OCI-M2 (cell line): Measurements from ENCODE around the gene GPR158.

ENCODE experiments used
- DNase-seq: peaks from one replicate; lab custom pipeline; 2025; ENCODE audit not compliant: unreplicated experiment; lab: John Stamatoyannopoulos, UW

The GPR158 gene

DNA sequence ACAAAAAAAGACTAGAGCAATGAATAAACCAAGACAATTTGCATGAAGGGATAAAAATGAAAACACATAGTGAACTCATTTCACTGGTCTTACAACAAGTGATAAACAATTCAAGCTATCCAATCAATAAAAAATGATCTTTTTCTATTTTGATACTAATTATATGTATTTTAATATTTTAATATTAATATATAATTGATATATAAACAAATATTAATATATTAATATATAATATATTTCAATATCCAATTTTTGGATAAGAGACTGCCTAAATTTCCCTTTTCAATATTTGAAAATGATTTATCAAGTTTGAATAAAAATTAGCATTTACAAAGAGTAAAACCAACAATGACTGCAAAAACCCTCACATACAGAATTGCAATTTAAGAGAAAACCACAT, 317.9 kb downstream of the GPR158 start:
- DNase-seq: no peak

DNA sequence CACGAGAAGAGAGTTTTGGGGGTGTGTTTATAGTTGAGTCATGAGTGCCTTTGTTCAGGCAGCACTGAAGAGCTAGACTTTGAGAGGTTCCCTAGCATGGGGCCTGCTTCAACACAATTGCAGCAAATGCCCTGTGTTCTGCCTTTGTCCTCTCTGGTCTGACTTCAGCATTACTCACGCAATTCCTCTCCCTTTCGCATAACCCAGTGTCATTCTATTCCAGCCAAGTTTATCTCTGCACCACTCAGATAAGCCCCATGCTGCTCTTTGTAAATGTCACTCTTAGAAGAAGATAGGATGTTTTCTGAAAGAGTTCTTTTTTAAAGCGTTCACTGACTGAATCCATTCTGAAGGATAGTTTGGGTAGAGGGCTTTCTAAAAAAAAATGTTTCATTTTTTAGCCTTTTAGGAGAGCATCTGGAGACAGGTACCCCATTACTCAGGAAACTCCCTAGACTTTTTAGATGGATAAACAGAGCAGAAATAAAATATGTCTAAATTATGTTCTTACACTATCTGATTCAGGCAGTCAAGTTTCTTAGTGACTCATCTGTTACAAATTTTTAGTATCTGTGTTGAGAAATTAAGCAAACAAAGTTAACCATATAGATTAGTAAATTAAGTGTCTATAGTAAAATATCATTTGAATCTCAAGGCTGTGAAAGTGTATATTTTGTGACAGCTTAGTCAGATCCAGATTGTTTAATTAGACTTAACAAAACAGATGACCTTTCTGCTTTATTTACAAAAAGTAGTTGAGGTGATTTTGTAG, 318.5 kb downstream of the GPR158 start:
- DNase-seq: peak; percentile 24

DNA sequence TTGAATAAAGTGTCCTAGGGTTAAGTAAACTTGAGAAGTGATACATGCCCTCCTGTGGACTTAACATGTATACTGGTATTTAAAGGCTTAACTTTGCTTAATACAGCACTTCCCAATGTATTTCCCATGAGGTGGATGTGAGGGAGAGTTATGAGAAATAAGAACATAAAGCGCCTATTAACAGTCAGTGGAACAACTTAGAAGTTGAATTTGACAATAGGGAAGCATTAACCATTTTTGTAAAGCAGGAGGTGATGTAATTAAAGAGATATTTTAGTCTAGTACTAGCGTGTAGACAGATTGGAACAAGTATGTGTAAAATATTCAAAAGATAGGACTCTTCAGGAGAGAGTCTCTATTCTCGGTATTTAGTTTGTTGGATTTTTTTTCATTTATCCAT, 322.4 kb downstream of the GPR158 start:
- DNase-seq: no peak

DNA sequence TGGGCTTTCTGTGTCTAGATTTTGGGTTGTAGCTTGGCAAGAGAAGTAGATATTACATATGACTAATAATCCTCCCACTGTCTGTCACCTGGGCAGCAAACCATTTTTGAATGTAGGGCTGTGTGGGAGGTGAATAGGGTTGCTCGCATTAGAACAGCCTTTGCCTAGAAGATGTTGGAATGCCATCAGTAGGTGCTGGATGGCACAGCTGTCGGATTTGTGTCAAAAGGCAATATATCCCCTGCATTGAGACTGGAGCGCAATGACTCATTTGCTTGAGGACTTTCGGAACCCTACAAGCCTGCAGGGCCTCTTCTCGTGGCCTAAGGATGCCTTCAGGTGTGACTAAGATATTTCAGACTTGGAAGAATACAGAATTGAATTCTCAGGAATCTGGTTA, 323.8 kb downstream of the GPR158 start:
- DNase-seq: no peak

DNA sequence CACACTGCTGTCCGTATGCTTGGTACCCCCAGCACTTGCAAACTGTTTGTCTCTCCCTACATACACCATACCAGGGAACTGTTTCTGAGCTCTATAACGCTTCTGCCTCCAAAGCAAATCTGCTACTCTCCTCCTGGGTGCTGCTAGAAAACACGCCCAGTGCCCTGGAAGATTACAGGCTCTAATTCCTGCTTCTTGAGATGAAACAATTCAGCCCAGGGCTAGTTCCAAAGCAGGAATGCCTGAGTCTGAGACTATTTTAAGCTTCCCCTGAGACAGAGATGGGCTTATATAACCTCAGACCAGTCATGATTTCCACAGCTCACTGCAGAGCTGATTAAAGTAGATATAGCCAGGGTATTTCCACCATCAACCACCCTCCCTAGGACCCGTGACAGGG, 327.1 kb downstream of the GPR158 start:
- no peak for DNase-seq

DNA sequence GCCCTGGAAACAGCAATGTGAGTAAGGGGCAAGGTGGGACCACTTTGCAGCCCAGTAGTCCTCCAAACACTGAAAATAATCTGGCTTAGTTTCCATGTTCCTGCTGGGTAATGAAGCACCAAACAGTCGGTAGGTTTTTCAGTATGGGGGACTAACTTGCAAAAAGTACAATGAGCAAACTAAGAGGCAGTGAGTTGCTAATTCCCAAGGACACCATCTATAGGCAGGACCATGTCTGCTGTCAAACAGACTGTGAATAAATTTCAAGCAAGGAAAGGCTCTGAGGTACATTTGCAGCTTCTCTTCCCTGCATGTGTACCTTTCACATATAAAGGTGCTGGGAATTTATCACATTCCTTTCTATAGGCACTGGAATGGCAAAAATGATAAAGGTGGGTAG, 327.7 kb downstream of the GPR158 start:
- no peak for DNase-seq

DNA sequence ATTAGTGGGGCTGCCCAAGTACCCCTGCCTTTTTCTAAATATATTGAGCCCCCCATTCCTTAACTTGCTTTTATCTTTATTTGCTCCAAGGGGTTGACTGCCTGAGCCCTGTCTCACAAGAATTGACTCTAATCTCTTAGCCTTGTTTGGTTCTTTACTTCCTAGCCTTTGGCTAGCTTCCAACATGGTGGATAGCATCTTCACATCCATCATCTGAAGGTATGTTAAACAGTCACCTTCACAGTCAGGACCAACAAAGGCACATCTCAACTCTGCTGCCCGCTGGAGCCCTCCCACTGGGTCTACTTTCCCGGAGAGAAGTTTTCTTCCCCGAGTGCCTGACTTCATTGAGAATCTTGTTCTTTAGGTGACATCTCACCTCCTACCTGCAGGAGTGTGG, 329.5 kb downstream of the GPR158 start:
- no peak for DNase-seq

DNA sequence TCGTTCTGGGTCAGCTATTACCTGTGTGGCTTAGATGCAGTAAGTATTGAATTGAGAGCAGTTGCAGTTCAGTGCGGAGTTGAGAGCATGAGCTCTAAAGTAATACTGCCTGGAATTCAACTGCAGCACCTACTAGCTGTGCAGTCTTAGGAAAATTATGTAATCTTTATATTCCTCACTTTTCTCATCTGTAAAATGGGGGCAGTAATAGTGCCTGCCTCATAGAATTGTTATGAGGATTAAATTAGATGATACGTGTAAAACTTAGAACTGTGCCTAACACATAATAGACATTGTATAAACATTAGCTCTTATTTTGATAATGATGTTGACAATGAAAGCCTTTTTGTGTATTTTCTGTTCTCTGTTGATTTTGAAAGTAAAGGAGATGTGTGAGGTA, 330.0 kb downstream of the GPR158 start:
- DNase-seq: no peak

DNA sequence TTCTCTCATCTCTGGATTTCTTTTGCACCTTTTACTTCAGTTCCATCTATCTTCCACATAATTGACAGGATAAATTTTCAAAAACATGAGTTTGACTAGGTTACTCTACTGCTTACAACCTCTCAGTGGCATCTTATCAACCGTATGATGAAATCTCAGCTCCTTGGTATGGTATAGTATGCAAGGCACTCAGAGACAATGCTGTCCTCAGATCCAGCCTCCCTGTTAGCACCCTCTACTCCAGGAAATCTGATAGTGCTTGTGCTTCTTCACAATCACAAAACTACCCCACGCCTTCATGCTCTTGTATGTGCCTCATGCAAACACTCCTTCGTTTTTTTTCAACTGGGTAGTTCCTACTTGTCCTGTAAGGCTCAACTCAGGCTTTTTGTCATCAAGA, 330.7 kb downstream of the GPR158 start:
- DNase-seq: no peak

DNA sequence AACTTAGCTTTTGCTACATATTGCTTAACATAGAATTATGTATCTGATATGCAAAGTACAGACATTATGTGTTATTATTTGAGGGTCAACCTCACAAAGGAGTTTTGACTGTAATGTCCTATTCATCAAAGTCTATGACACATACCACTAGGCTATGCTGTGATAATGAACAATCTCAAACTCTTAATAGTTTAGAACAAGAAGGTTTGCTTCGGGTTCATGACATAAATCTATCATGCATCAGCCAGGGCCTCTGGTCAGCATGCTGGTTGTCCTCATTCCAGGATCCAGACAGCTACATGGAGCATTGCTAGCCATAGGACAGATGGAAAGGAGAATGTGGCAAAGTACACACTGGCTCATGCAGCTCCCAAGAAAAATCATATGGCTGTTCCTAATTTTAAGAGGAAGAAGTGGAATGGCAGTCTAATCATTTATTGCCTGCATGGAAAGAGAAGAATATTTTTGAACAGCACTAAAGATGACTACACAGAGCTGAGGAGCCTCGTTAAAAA, 332.1 kb downstream of the GPR158 start:
- no peak for DNase-seq

DNA sequence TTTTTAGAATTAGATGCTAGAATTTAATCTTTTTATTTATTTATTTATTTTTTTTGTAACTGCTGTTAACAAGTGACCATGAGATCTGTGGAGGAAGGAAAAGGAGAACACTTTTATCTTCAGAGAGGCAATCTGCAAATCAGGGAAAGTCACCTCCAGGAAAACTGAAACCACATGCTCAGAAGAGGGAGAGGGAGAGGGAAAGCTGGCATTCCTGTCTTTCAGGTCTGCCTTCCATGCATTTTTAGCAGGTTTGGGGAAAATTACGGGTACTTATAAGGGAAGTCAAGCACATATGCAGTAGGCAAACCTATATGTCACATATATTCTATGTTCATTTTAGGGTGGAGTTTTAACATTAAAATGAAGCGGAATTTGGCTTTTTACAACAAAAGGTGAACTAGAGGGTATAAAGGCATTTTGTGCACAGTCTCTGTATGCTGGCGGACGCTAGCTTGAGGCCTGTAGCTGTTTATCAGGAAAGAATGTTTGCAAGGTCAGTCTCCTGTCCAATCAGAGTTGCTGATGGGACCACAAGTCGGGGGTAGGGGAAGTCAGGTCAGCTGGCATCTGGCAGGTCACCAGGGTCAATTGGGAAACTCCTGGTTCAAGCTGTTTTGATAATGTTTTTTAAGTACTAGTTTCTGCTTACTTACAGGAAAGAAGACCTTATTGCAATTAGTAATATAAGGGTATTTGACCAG, 333.5 kb downstream of the GPR158 start:
- no peak for DNase-seq

DNA sequence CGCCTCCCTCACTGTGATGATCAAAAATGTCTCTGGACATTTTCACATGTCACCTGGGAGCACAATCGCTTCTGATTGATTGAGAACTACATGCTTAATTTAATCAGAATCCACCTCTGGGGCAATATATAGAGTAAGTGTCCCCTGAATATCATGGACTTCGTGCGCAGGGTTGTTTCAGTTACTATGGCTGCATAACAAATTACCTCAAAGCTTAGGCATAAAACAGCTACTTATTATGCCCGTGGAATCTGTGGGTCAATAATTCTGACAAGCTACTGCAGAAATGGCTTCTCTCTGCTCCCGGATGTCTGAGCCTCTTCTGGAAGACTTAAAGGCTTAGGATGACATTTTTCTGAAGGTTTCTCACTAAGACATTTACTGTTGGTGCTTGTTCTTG, 334.4 kb downstream of the GPR158 start:
- DNase-seq: no peak

DNA sequence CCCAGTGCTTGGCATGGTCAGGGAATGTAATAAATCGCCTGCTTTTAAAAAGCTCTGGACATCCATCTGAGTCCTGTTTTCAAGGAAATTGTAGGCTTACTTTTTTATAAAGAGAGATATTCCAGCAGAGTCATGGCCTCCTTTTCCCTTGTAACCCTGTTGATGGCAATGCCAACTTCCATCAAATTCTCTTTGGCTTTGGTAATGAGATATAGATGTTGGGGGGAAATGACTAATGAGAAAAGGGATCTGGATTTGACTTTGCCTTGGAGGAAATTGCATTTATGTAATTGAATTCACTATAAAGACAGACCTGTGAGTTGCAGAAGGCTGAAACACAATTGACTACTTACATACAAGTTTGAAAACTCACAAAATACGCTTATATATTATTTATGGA, 347.5 kb downstream of the GPR158 start:
- no peak for DNase-seq

DNA sequence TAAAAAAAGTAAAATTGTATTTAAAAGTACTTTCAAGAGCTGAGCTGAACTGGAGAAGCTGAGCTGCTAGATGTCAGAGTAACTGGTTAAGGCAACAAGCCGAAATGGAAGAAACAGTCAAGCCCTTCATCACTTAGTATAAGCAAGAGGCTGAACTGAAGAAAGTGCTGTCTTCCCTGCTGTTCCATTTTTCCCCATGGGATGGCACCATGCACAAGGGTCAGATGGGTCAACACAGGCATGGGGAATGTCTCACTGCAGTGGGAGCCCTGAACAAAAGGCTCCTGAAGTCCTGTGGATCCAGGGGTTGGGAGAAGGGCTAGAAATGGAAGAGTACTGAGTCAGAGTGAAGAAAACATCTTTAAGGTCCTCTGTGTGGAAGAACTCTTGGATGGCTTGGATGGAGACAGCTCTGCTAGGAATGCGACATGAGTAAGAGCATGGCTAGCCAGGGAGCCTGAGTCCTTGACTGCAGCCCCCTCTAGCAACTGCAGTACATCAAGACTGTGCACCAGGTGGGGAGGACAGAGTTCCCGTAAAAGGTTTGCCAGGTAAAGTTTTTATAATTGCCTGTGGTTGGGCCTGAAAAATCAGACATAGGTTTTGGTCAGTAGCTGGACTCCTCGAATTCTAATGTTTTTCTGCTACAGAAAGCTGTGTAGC, 348.3 kb downstream of the GPR158 start:
- DNase-seq: no peak

DNA sequence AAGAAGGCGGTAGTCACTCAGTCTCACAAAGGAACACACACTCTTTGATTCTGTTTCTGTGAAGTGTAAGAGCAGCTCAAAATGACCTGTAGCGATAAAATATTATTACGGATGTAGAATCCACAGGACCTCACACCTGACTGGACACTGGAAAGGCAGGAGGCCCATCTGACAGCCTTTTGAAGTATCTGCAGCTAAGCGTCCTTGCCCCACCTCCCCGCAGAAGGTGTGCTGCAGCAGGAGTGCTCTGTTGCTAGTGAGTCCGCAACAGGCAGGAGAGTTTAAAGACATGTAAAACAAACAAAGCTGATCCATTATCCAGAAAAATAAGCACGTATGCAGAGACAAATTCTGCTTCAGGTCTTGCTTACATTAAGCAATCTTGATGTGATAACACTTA, 355.5 kb downstream of the GPR158 start:
- no peak for DNase-seq

DNA sequence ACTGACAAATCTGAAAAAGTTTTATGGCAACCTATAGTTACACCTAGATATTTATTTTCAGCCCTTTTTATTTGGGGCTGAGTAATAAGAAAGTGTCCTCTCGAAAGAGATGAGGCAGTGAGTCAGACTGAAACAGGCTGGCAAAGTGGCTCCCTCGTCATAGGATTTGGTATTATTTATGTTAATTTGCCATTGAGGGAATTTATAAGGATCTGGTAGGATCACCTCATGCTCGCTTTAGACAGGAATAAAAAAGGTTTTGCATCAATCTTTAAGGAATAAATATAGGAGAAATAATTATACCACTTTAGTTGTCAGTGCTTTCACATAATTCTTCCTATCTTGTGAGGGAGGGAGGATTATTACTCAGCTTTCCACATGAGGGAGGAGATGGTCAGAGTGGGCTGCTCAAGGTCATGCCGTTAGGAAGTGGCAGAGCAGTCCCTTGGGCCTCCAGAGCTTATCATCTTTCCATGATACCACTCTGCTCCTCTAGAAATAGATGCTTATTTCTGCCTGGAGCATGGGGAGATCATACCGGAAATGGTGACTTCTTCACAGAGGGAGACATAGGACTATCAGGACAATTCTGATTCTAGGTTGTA, 356.8 kb downstream of the GPR158 start:
- no peak for DNase-seq

DNA sequence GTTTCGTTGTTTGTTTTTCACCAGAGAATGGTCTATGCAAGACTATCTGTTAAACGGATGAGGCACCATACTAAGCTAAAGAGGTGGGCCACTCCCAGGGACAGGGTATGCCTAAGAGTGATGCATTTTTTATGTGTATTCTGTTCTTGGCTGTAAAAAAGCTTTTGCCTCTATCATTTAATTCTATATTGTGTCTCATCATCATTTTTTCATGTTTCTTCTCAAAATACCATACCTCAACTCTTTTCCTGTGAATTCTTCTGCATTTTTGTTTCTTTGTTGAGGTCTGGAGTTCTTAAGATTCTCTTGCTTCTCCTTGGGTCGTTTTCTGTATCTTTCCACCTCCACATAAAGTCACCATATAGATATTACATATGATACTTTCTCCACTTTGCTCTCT, 357.4 kb downstream of the GPR158 start:
- DNase-seq: no peak

DNA sequence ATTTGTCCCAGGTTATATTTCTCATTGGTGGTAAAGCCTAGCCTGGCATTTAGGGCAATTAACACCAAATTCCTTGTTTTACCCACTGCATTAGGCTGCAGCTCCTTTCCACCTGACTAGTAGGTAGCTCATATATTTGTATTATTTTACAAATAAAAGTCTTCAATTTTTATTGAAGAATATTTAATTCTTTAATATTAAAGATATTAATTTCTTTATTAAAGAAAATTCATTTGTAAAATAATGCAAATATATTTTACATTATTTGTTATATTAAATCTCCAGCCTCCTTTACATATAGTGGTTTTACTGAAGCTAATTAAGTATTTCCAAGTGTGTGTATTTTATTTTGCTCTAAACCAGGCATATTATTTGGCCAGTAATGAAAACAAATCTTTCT, 361.2 kb downstream of the GPR158 start:
- no peak for DNase-seq

DNA sequence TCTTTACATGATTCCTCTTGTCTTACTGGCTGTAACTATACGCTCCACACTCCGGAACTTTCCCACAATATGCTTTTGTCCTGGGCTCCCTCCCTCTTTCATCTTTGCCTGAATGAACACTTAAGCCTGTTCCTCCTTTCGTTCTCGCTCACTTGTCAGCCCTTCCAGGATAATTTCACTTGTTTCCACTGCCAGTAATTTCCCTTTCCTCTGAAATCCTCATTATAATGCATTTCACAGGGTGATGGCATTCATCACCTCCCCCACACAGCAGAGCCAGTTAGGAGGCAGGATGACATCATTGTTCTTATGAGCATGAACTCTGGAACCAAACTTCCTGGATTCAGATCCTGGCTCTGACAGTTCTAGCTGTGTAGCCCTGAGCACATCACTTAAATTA, 372.6 kb downstream of the GPR158 start:
- DNase-seq: no peak

DNA sequence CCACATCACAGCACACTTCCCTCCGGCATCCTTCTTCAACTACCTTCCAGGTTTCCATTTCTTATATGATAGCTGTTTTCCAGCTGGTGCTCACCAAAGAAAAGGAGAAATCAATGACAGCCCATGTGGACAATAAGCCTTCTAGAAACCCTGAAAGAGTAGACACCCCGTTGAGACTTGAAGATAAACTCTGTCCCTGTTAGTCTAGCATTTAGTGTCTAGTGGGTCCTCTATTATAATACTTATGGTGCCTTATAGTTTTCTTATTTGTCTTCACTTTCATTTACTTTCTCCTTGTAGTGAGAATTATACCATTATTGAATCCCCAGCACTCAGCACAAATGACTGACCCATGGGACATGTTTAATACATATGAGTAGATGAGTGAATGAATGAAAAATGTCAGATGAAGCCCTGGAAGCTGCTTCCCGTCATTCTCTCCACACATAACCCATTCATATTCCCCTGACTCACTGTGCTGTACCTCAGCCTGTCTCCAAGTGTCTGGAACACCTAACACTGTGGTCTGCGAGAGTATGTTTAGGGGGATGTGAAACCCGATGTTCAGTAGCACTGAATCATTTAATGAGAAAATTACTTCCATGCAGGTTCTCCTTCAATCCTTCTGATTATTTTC, 377.6 kb downstream of the GPR158 start:
- DNase-seq: no peak

DNA sequence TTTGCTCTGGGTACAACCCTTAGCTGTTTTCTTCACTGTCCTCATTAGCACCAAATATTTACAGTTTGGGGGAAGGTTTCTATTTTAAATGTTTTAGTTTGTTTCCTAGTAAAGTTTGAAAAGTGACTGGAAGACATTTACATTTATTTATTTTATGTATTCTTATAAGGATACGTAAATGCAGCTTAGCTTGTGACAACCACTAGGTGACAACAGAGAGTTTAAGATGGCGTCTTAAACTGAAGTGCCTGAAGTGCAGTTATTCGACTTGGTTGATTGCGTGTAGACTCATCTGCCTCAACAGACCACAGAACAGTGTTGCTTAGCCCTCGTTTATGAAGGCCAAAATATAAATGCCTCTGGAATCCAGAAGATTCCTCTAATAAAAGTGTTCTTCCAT, 381.1 kb downstream of the GPR158 start:
- DNase-seq: no peak
